Liver (tissue), 3 donors: ENCODE results near the gene TAF11L12.
"Not testable (repeated sequence)": the region's sequence is repeated elsewhere in the genome, so short reads cannot be mapped to it uniquely, and the experiment has no call there.

Experiments
- EGR1 ChIP-seq, 2 donors: IDR thresholded peaks; 2 replicates each; pipeline ENCODE4 v1.6.1; 2016 to 2018; ENCODE audit warnings: antibody characterized with exemption in 2 of 2, low read depth in 2 of 2
- GABPA ChIP-seq, 2 donors: IDR thresholded peaks in 1 of 2; conservative IDR thresholded peaks in 1 of 2; 2 replicates each; pipeline ENCODE4 v1.6.1; 2016; ENCODE audit warnings: antibody characterized with exemption in 2 of 2, mild to moderate bottlenecking in 1 of 2, moderate library complexity in 1 of 2
- JUND ChIP-seq, 2 donors: IDR thresholded peaks; 2 replicates each; pipeline ENCODE4 v1.6.1; 2016; ENCODE audit warnings: antibody characterized with exemption in 2 of 2
- RAD21 ChIP-seq, 2 donors: IDR thresholded peaks; 2 replicates each; pipeline ENCODE4 v1.6.1; 2016; ENCODE audit warnings: antibody characterized with exemption in 2 of 2, mild to moderate bottlenecking in 2 of 2
- RXRA ChIP-seq, 2 donors: IDR thresholded peaks; 2 replicates each; pipeline ENCODE4 v1.6.1; 2017 to 2018; ENCODE audit warnings: antibody characterized with exemption in 2 of 2, mild to moderate bottlenecking in 1 of 2
- SP1 ChIP-seq: IDR thresholded peaks from 2 replicates; pipeline ENCODE4 v1.6.1; 2018; ENCODE audit warnings: antibody characterized with exemption, mild to moderate bottlenecking
- YY1 ChIP-seq: IDR thresholded peaks from 2 replicates; pipeline ENCODE4 v1.6.1; 2016; ENCODE audit warnings: antibody characterized with exemption, mild to moderate bottlenecking
- TF ChIP-seq, protein P1 (sequence below): fragments of 150-350 bp; IDR thresholded peaks from 2 replicates; pipeline ENCODE4 v1.5.1; 2017; ENCODE audit warnings: improper control_type of control experiment, low read depth, low read length; ENCODE audit not compliant: missing input control
- TF ChIP-seq, protein P2 (sequence below): IDR thresholded peaks from 2 replicates; pipeline ENCODE4 v1.6.1; 2016; ENCODE audit warnings: antibody characterized with exemption, mild to moderate bottlenecking
- TF ChIP-seq, protein P3 (sequence below): IDR thresholded peaks from 2 replicates; pipeline ENCODE4 v1.6.1; 2016; ENCODE audit warnings: antibody characterized with exemption
- TF ChIP-seq, protein P4 (sequence below): IDR thresholded peaks from 2 replicates; pipeline ENCODE4 v1.6.1; 2016; ENCODE audit warnings: antibody characterized with exemption
- TF ChIP-seq, protein P5 (sequence below): IDR thresholded peaks from 2 replicates; pipeline ENCODE4 v1.6.1; 2016; ENCODE audit warnings: antibody characterized with exemption
- donor health status: healthy.
- donor health status: healthy.

DNA sequence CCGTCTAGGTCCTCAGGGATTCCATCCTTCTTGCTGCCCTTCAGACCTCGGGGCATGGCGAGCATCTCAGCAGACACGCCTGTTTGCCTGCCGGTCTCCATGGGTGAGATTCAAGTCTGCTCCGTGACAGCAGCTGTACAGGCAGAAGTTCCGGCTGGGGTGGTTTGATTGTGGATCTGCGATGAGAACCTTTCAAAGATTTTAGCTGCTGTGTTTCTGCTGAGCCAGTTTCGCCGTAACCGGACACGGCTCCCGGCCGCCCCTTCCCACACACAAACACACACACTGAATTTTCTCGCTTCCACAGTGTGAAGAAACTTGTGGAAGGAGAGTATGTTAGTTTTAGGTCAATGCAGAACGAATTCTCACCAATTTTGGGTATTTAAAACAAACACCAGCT lies 24.5 kb upstream of the TAF11L12 start, which contains the start of gene TAF11L7:
- TF ChIP-seq, protein P1, sequence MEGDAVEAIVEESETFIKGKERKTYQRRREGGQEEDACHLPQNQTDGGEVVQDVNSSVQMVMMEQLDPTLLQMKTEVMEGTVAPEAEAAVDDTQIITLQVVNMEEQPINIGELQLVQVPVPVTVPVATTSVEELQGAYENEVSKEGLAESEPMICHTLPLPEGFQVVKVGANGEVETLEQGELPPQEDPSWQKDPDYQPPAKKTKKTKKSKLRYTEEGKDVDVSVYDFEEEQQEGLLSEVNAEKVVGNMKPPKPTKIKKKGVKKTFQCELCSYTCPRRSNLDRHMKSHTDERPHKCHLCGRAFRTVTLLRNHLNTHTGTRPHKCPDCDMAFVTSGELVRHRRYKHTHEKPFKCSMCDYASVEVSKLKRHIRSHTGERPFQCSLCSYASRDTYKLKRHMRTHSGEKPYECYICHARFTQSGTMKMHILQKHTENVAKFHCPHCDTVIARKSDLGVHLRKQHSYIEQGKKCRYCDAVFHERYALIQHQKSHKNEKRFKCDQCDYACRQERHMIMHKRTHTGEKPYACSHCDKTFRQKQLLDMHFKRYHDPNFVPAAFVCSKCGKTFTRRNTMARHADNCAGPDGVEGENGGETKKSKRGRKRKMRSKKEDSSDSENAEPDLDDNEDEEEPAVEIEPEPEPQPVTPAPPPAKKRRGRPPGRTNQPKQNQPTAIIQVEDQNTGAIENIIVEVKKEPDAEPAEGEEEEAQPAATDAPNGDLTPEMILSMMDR: not testable (repeated sequence)
- not testable (repeated sequence) for TF ChIP-seq RAD21 (IDR thresholded peaks at IDR 0.05); YY1; RXRA (IDR thresholded peaks at IDR 0.05); GABPA (IDR thresholded peaks at IDR 0.05 in 1 of 2, conservative IDR thresholded peaks at IDR 0.05 in 1 of 2); JUND (IDR thresholded peaks at IDR 0.05); SP1; EGR1 (IDR thresholded peaks at IDR 0.05; ENCODE audit: low read depth in 2 of 2)
- TF ChIP-seq, protein P2, sequence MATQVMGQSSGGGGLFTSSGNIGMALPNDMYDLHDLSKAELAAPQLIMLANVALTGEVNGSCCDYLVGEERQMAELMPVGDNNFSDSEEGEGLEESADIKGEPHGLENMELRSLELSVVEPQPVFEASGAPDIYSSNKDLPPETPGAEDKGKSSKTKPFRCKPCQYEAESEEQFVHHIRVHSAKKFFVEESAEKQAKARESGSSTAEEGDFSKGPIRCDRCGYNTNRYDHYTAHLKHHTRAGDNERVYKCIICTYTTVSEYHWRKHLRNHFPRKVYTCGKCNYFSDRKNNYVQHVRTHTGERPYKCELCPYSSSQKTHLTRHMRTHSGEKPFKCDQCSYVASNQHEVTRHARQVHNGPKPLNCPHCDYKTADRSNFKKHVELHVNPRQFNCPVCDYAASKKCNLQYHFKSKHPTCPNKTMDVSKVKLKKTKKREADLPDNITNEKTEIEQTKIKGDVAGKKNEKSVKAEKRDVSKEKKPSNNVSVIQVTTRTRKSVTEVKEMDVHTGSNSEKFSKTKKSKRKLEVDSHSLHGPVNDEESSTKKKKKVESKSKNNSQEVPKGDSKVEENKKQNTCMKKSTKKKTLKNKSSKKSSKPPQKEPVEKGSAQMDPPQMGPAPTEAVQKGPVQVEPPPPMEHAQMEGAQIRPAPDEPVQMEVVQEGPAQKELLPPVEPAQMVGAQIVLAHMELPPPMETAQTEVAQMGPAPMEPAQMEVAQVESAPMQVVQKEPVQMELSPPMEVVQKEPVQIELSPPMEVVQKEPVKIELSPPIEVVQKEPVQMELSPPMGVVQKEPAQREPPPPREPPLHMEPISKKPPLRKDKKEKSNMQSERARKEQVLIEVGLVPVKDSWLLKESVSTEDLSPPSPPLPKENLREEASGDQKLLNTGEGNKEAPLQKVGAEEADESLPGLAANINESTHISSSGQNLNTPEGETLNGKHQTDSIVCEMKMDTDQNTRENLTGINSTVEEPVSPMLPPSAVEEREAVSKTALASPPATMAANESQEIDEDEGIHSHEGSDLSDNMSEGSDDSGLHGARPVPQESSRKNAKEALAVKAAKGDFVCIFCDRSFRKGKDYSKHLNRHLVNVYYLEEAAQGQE: not testable (repeated sequence)
- TF ChIP-seq, protein P3, sequence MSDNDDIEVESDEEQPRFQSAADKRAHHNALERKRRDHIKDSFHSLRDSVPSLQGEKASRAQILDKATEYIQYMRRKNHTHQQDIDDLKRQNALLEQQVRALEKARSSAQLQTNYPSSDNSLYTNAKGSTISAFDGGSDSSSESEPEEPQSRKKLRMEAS: not testable (repeated sequence)
- TF ChIP-seq, protein P4, sequence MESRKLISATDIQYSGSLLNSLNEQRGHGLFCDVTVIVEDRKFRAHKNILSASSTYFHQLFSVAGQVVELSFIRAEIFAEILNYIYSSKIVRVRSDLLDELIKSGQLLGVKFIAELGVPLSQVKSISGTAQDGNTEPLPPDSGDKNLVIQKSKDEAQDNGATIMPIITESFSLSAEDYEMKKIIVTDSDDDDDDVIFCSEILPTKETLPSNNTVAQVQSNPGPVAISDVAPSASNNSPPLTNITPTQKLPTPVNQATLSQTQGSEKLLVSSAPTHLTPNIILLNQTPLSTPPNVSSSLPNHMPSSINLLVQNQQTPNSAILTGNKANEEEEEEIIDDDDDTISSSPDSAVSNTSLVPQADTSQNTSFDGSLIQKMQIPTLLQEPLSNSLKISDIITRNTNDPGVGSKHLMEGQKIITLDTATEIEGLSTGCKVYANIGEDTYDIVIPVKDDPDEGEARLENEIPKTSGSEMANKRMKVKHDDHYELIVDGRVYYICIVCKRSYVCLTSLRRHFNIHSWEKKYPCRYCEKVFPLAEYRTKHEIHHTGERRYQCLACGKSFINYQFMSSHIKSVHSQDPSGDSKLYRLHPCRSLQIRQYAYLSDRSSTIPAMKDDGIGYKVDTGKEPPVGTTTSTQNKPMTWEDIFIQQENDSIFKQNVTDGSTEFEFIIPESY: not testable (repeated sequence)
- TF ChIP-seq, protein P5, sequence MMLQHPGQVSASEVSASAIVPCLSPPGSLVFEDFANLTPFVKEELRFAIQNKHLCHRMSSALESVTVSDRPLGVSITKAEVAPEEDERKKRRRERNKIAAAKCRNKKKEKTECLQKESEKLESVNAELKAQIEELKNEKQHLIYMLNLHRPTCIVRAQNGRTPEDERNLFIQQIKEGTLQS: not testable (repeated sequence)
